IMR-90 (cell line): Measurements from ENCODE around the gene MYLK4. TPM values are rescaled to one million over a fixed set of nuclear protein-coding genes. Genes with fewer than 3 reads are reported as not detected.

Experiments used
- ATAC-seq: fragments of 200-7000 bp; cut with Tn5 transposase; 2 replicates; pipeline ENCODE4 v1.9.1; 2020; ENCODE audit warnings: low read depth, mild to moderate bottlenecking, moderate library complexity
- BruUV-seq: library from RNA; stranded (reverse); fragments of 400-500 nt; replicated peaks from 2 replicates; lab custom pipeline; 2021; lab: Mats Ljungman, UMichigan
- CTCF ChIA-PET: fragments of 300-600 bp; formaldehyde crosslinking; extraction: SDS; loops from one replicate; lab custom pipeline; 2021; ENCODE audit warnings: antibody characterized with exemption; lab: Yijun Ruan, JAX
- POLR2A ChIA-PET: fragments of 300-600 bp; sonication (Branson Sonifier 250); formaldehyde crosslinking; loops from one replicate; lab custom pipeline; 2022; ENCODE audit warnings: antibody characterized with exemption; ENCODE audit not compliant: unreplicated experiment; lab: Charles Lee
- DNase-seq: peaks from one replicate; pipeline ENCODE4 v3.0.0; 2013
- H2AFZ ChIP-seq: replicated peaks from 2 replicates; pipeline ENCODE3; 2013; ENCODE audit warnings: low read length, mild to moderate bottlenecking; ENCODE audit not compliant: poor library complexity
- H2AK5ac ChIP-seq: 2 replicates; pipeline ENCODE4 v1.6.1; 2013; ENCODE audit warnings: low read depth, low read length, inconsistent platforms
- H2AK9ac ChIP-seq: replicated peaks from 2 replicates; pipeline ENCODE3; 2013; ENCODE audit warnings: mild to moderate bottlenecking, low read depth, low read length, moderate library complexity; ENCODE audit not compliant: poor library complexity
- H2BK120ac ChIP-seq: 2 replicates; pipeline ENCODE4 v1.6.1; 2013; ENCODE audit warnings: low read depth, low read length, inconsistent platforms
- H2BK15ac ChIP-seq: 3 replicates; pipeline ENCODE4 v1.6.1; 2013; ENCODE audit warnings: low read depth, low read length, inconsistent platforms
- H2BK20ac ChIP-seq: 2 replicates; pipeline ENCODE4 v1.6.1; 2013; ENCODE audit warnings: low read depth, mild to moderate bottlenecking, inconsistent platforms, low read length, moderate library complexity
- H2BK5ac ChIP-seq: 2 replicates; pipeline ENCODE4 v1.6.1; 2013; ENCODE audit warnings: mild to moderate bottlenecking, low read depth, low read length, inconsistent platforms; ENCODE audit not compliant: poor library complexity, severe bottlenecking
- H3K14ac ChIP-seq: replicated peaks from 2 replicates; pipeline ENCODE4 v1.6.1; 2013; ENCODE audit warnings: low read depth, low read length, inconsistent platforms
- H3K18ac ChIP-seq: 2 replicates; pipeline ENCODE4 v1.6.1; 2013; ENCODE audit warnings: low read depth, low read length, control low read depth
- H3K23ac ChIP-seq: 2 replicates; pipeline ENCODE4 v1.6.1; 2013; ENCODE audit warnings: low read depth, low read length, inconsistent platforms
- H3K27ac ChIP-seq: 2 replicates; pipeline ENCODE4 v1.5.1; 2013; ENCODE audit warnings: mild to moderate bottlenecking, control low read depth, low read length; ENCODE audit not compliant: insufficient read depth
- H3K27me3 ChIP-seq: 2 replicates; pipeline ENCODE4 v1.6.1; 2013; ENCODE audit warnings: low read length; ENCODE audit not compliant: control insufficient read depth, insufficient read depth
- H3K36me3 ChIP-seq: 2 replicates; pipeline ENCODE4 v1.6.1; 2013; ENCODE audit warnings: low read length, mixed read lengths; ENCODE audit not compliant: control insufficient read depth, insufficient read depth
- H3K4ac ChIP-seq: 2 replicates; pipeline ENCODE4 v1.6.1; 2013; ENCODE audit warnings: low read depth, low read length, inconsistent platforms
- H3K4me1 ChIP-seq: 2 replicates; pipeline ENCODE4 v1.6.1; 2013; ENCODE audit warnings: low read length, mixed read lengths; ENCODE audit not compliant: control insufficient read depth, insufficient read depth
- H3K4me2 ChIP-seq: 2 replicates; pipeline ENCODE4 v1.6.1; 2013; ENCODE audit warnings: low read depth, mild to moderate bottlenecking, control low read depth, low read length, moderate library complexity
- H3K4me3 ChIP-seq: 2 replicates; pipeline ENCODE4 v1.5.1; 2013; ENCODE audit warnings: low read depth, mild to moderate bottlenecking, control low read depth, low read length, moderate library complexity; ENCODE audit not compliant: insufficient read depth
- H3K56ac ChIP-seq: 2 replicates; pipeline ENCODE4 v1.6.1; 2013; ENCODE audit warnings: low read length, inconsistent platforms; ENCODE audit not compliant: insufficient read depth; ENCODE audit errors: extremely low read depth
- H3K79me1 ChIP-seq, 2 experiments: 2 replicates each; pipeline ENCODE4 v1.6.1; 2013; ENCODE audit warnings: low read length in 2 of 2, inconsistent platforms in 1 of 2, low read depth in 1 of 2
- H3K9ac ChIP-seq: 2 replicates; pipeline ENCODE4 v1.6.1; 2013; ENCODE audit warnings: low read depth, low read length, control low read depth
- H3K9me1 ChIP-seq: 2 replicates; pipeline ENCODE4 v1.6.1; 2013; ENCODE audit warnings: low read length, inconsistent platforms; ENCODE audit not compliant: insufficient read depth
- H3K9me3 ChIP-seq: 2 replicates; pipeline ENCODE4 v1.6.1; 2013; ENCODE audit warnings: low read length; ENCODE audit not compliant: control insufficient read depth, insufficient read depth
- H4K20me1 ChIP-seq: 2 replicates; pipeline ENCODE4 v1.6.1; 2013; ENCODE audit warnings: low read length, inconsistent platforms; ENCODE audit not compliant: insufficient read depth
- H4K5ac ChIP-seq: 2 replicates; pipeline ENCODE4 v1.6.1; 2013; ENCODE audit warnings: mild to moderate bottlenecking, low read depth, low read length, control low read depth
- H4K8ac ChIP-seq, 2 experiments: 2 replicates each; pipeline ENCODE4 v1.6.1; 2013; ENCODE audit warnings: low read depth in 2 of 2, low read length in 2 of 2, control low read depth in 1 of 2, inconsistent platforms in 1 of 2
- H4K91ac ChIP-seq: 2 replicates; pipeline ENCODE4 v1.6.1; 2013; ENCODE audit warnings: low read depth, low read length, inconsistent platforms; ENCODE audit not compliant: insufficient read depth
- BHLHE40 ChIP-seq: fragments of 150-350 bp; IDR thresholded peaks from 2 replicates; pipeline ENCODE4 v1.6.1; 2016; ENCODE audit warnings: mild to moderate bottlenecking, low read depth, low read length
- CEBPB ChIP-seq: IDR thresholded peaks from 2 replicates; pipeline ENCODE4 v1.6.1; 2012; ENCODE audit warnings: low read depth, low read length, improper control_type of control experiment
- CHD1 ChIP-seq: IDR thresholded peaks from 2 replicates; pipeline ENCODE4 v1.6.1; 2012; ENCODE audit warnings: low read depth, low read length, improper control_type of control experiment
- ELK1 ChIP-seq: fragments of 150-350 bp; IDR thresholded peaks from 2 replicates; pipeline ENCODE4 v1.6.1; 2016; ENCODE audit warnings: low read depth, mild to moderate bottlenecking, low read length, moderate library complexity, borderline replicate concordance
- FOS ChIP-seq: fragments of 150-350 bp; IDR thresholded peaks from 2 replicates; pipeline ENCODE4 v1.6.1; 2016; ENCODE audit warnings: low read depth, low read length
- MAFK ChIP-seq: IDR thresholded peaks from 2 replicates; pipeline ENCODE4 v1.6.1; 2012; ENCODE audit warnings: low read depth, low read length, improper control_type of control experiment
- MAZ ChIP-seq: IDR thresholded peaks from 2 replicates; pipeline ENCODE4 v1.6.1; 2012; ENCODE audit warnings: low read depth, mild to moderate bottlenecking, low read length, improper control_type of control experiment, moderate library complexity, borderline replicate concordance
- MXI1 ChIP-seq: IDR thresholded peaks from 2 replicates; pipeline ENCODE4 v1.6.1; 2012; ENCODE audit warnings: low read depth, mild to moderate bottlenecking, low read length, moderate library complexity, borderline replicate concordance
- POLR2A ChIP-seq: IDR thresholded peaks from 2 replicates; pipeline ENCODE4 v1.6.1; 2012; ENCODE audit warnings: mild to moderate bottlenecking, low read depth, low read length
- RAD21 ChIP-seq: IDR thresholded peaks from 2 replicates; pipeline ENCODE4 v1.6.1; 2012; ENCODE audit warnings: low read length, improper control_type of control experiment
- RCOR1 ChIP-seq: IDR thresholded peaks from 2 replicates; pipeline ENCODE4 v1.6.1; 2012; ENCODE audit warnings: mild to moderate bottlenecking, low read length, improper control_type of control experiment; ENCODE audit not compliant: insufficient replicate concordance
- RFX5 ChIP-seq: IDR thresholded peaks from 2 replicates; pipeline ENCODE4 v1.8.0; 2012; ENCODE audit warnings: low read depth, mild to moderate bottlenecking, low read length, moderate library complexity
- SMC3 ChIP-seq: fragments of 150-350 bp; IDR thresholded peaks from 2 replicates; pipeline ENCODE4 v1.6.1; 2016; ENCODE audit warnings: low read depth, mild to moderate bottlenecking, antibody characterized with exemption, low read length, moderate library complexity
- USF2 ChIP-seq: fragments of 150-350 bp; IDR thresholded peaks from 2 replicates; pipeline ENCODE4 v1.6.1; 2017; ENCODE audit warnings: mild to moderate bottlenecking, antibody characterized with exemption, low read length, low read depth
- WGBS, 2 experiments: methylation state at CpG; one replicate each; pipeline versions ENCODE4 v1.1.5 to v1.1.7; 2013; ENCODE audit warnings: missing lambda C conversion rate in 2 of 2; ENCODE audit not compliant: insufficient read length in 1 of 2; ENCODE audit errors: extremely low coverage in 2 of 2; 5-methylcytosine and 5-hydroxymethylcytosine counted together
- dilution Hi-C: fragments of 300-500 bp; cut with HindIII; formaldehyde crosslinking; loops from one replicate; pipeline ENCODE4 v1.14.3; 2018; ENCODE audit warnings: low sequenced_read_pairs; ENCODE audit not compliant: unreplicated experiment
- in situ Hi-C: fragments of 300-500 bp; cut with MboI; formaldehyde crosslinking; loops from 3 replicates; pipeline ENCODE4 v1.14.3; 2019; ENCODE audit warnings: low sequenced_read_pairs, inconsistent platforms, mixed read lengths
- intact Hi-C: fragments of 100-400 bp; cut with micrococcal nuclease; formaldehyde crosslinking; loops from 2 replicates; pipeline ENCODE4 v1.10.0; 2022
- polyA plus RNA-seq, 3 experiments: library from polyadenylated mRNA; depleted of rRNA; stranded (reverse); fragments of >200 nt; gene quantifications; 2 replicates each; pipeline ENCODE4 v1.2.3, GENCODE V29; 2012; ENCODE audit warnings: low replicate concordance in 1 of 3
- total RNA-seq: library from RNA; depleted of rRNA; stranded (reverse); fragments of >200 nt; gene quantifications from 2 replicates; pipeline ENCODE4 v1.2.3, GENCODE V29; 2012

Gene MYLK4
- total and polyA plus RNA-seq, 2 of the 4 experiments (the other 2 are of a cell fraction), result under 0.01 to 0.07 TPM

GRCh38 chr6:2798586-2799134 lies 47.9 kb upstream of the MYLK4 start:
- BruUV-seq, result no TSS peak
- H2BK5ac ChIP-seq, result no peak overlapping the region
- POLR2A ChIA-PET, result no interaction called here

More at GRCh38 chr6:2798586-2799134, 47.9 kb upstream of the MYLK4 start:
- no peak overlapping the region for H2AK5ac ChIP-seq
- H3K4me1 ChIP-seq, result 0 out of 2 replicates have a peak, but pooled peaks cover 3% of the 10 kb centered on the region
- TF ChIP-seq USF2 (no peak), RFX5 (no peak), RAD21 (no peak), ELK1 (no peak), MAFK (no peak), BHLHE40 (no peak), MXI1 (no peak), POLR2A (no peak), RCOR1 (no peak), CHD1 (no peak), FOS (no peak), MAZ (no peak), SMC3 (no peak), CEBPB (no peak)
- CTCF ChIA-PET, result no interaction called here
- H3K27me3 ChIP-seq, result no peaks in the 10 kb centered on the region
- dilution Hi-C loops, result no loop called here
- H2BK20ac ChIP-seq, result no peak overlapping the region
- WGBS, 2 experiments, result 67% methylated on average over 3 of the region's 11 CpGs; no CpG with 5 or more reads in 1 of the 2 experiments
- no peaks in the 10 kb centered on the region for H4K20me1 ChIP-seq
- peak overlapping the region; percentile 43; the same call in 1 of the 2 replicates for H3K4ac ChIP-seq
- no peaks in the 10 kb centered on the region for H3K36me3 ChIP-seq
- no peak for ATAC-seq
- H2BK15ac ChIP-seq, result no peak overlapping the region
- no peak overlapping the region for H3K4me3 ChIP-seq
- H2BK120ac ChIP-seq, result no peak overlapping the region
- no peak overlapping the region for H3K18ac ChIP-seq
- no peak for DNase-seq
- no peak overlapping the region for H3K56ac ChIP-seq
- peaks cover 3 to 40% of the 10 kb centered on the region in 2 experiments; a peak in 2 of 4 replicates for H3K79me1 ChIP-seq
- H3K4me2 ChIP-seq, result no peak overlapping the region
- in situ Hi-C loops, result loop anchor here (10.0 kb wide), 1 partner anchor 136 kb away; no protein-coding TSS in a partner anchor
- H3K14ac ChIP-seq, result no peak overlapping the region
- H3K9me1 ChIP-seq, result peaks cover 21% of the 10 kb centered on the region
- H3K9me3 ChIP-seq, result no peaks in the 10 kb centered on the region
- H4K91ac ChIP-seq, result no peak overlapping the region
- H3K9ac ChIP-seq, result no peak overlapping the region
- no peak overlapping the region for H2AK9ac ChIP-seq
- no peak overlapping the region for H3K23ac ChIP-seq
- H4K8ac ChIP-seq, result no peak overlapping the region
- H3K27ac ChIP-seq, result no peak overlapping the region
- intact Hi-C loops, result no loop called here
- no peak overlapping the region; the same call in 1 of the 2 replicates for H4K5ac ChIP-seq
- no peak overlapping the region for H2AFZ ChIP-seq
